CD14-positive monocyte (primary cell): Measurements from ENCODE around the gene NOP53. TPM values are rescaled to one million over a fixed set of nuclear protein-coding genes. Genes with fewer than 3 reads are reported as not detected.

ENCODE experiments used
- DNase-seq, 3 donors: peaks; one replicate each; pipeline ENCODE4 v3.0.0-alpha.2; 2011 to 2022
- H2AFZ ChIP-seq: 2 replicates; pipeline ENCODE4 v1.6.0; 2012; ENCODE audit warnings: mild to moderate bottlenecking, low read depth, low read length, inconsistent platforms; ENCODE audit not compliant: insufficient read depth, poor library complexity, severe bottlenecking
- H3K27ac ChIP-seq, 2 donors: 1 replicate in 1 of 2; 2 replicates in 1 of 2; pipeline ENCODE4 v1.5.1; 2012 to 2013; ENCODE audit warnings: low read length in 2 of 2, control low read depth in 1 of 2, inconsistent platforms in 1 of 2, low read depth in 1 of 2, mild to moderate bottlenecking in 1 of 2
- H3K27me3 ChIP-seq, 2 donors: one replicate each; pipeline versions ENCODE4 v1.6.0 to v1.6.1; 2011 to 2013; ENCODE audit warnings: low read length in 2 of 2; ENCODE audit not compliant: control insufficient read depth in 2 of 2, insufficient read depth in 2 of 2
- H3K36me3 ChIP-seq, 2 donors: replicated peaks in 1 of 2; 1 replicate in 1 of 2; 2 replicates in 1 of 2; pipeline versions ENCODE4 v1.5.1 to v1.6.1; 2012 to 2013; ENCODE audit warnings: low read length in 2 of 2, control low read depth in 1 of 2, inconsistent platforms in 1 of 2, mild to moderate bottlenecking in 1 of 2; ENCODE audit not compliant: insufficient read depth in 2 of 2, control insufficient read depth in 1 of 2
- H3K4me1 ChIP-seq, 2 donors: 1 replicate in 1 of 2; 2 replicates in 1 of 2; pipeline versions ENCODE4 v1.5.1 to v1.6.1; 2012 to 2013; ENCODE audit warnings: low read length in 2 of 2, control low read depth in 1 of 2, inconsistent platforms in 1 of 2, mild to moderate bottlenecking in 1 of 2, moderate library complexity in 1 of 2; ENCODE audit not compliant: insufficient read depth in 2 of 2, control insufficient read depth in 1 of 2
- H3K4me2 ChIP-seq: replicated peaks from 2 replicates; pipeline ENCODE3; 2012; ENCODE audit warnings: low read length, moderate library complexity, mild to moderate bottlenecking; ENCODE audit not compliant: poor library complexity, severe bottlenecking; ENCODE audit errors: extremely low read depth
- H3K4me3 ChIP-seq, 3 experiments: fragments of 200-600 bp in 1 of 3; sonication (generic) in 1 of 3; replicated peaks in 1 of 3; 1 replicate in 2 of 3; 2 replicates in 1 of 3; pipeline ENCODE4 v1.5.1; 2011 to 2013; ENCODE audit warnings: low read length in 3 of 3, mild to moderate bottlenecking in 3 of 3, control low read depth in 2 of 3, low read depth in 2 of 3, inconsistent platforms in 1 of 3, moderate library complexity in 1 of 3
- H3K79me2 ChIP-seq: 2 replicates; pipeline ENCODE4 v1.6.0; 2012; ENCODE audit warnings: mild to moderate bottlenecking, control low read depth, inconsistent platforms, low read length, moderate library complexity; ENCODE audit not compliant: insufficient read depth
- H3K9ac ChIP-seq: 2 replicates; pipeline ENCODE4 v1.6.0; 2017; ENCODE audit warnings: low read length, mild to moderate bottlenecking; ENCODE audit not compliant: insufficient read depth, poor library complexity, severe bottlenecking
- H3K9me3 ChIP-seq, 2 donors: replicated peaks in 1 of 2; 1 replicate in 1 of 2; 2 replicates in 1 of 2; pipeline versions ENCODE4 v1.5.1 to v1.6.1; 2012 to 2013; ENCODE audit warnings: low read length in 2 of 2, control low read depth in 1 of 2; ENCODE audit not compliant: control insufficient read depth in 1 of 2, insufficient read depth in 1 of 2
- H4K20me1 ChIP-seq: 2 replicates; pipeline ENCODE4 v1.6.0; 2012; ENCODE audit warnings: mild to moderate bottlenecking, low read length, control low read depth, moderate library complexity; ENCODE audit not compliant: insufficient read depth
- H3K27ac Mint-ChIP-seq, 7 donors: one replicate each; pipeline ENCODE4 v1.8.0; 2020; ENCODE audit warnings: mild to moderate bottlenecking in 7 of 7, mixed read lengths in 7 of 7, moderate library complexity in 6 of 7, inconsistent platforms in 2 of 7
- H3K27me3 Mint-ChIP-seq, 3 donors: one replicate each; pipeline ENCODE4 v1.8.0; 2021 to 2022; ENCODE audit warnings: low read depth in 3 of 3, mild to moderate bottlenecking in 3 of 3, mixed read lengths in 3 of 3, moderate library complexity in 3 of 3, inconsistent platforms in 1 of 3
- H3K36me3 Mint-ChIP-seq, 2 donors: one replicate each; pipeline ENCODE4 v1.8.0; 2020; ENCODE audit warnings: mixed read lengths in 2 of 2, inconsistent platforms in 1 of 2, mild to moderate bottlenecking in 1 of 2
- H3K4me1 Mint-ChIP-seq: one replicate; pipeline ENCODE4 v1.8.0; 2020; ENCODE audit warnings: mild to moderate bottlenecking, mixed read lengths
- H3K4me3 Mint-ChIP-seq, 2 donors: one replicate each; pipeline ENCODE4 v1.8.0; 2020; ENCODE audit warnings: mild to moderate bottlenecking in 2 of 2, mixed read lengths in 2 of 2, moderate library complexity in 1 of 2
- H3K9me3 Mint-ChIP-seq, 7 donors: one replicate each; pipeline ENCODE4 v1.8.0; 2020 to 2022; ENCODE audit warnings: mixed read lengths in 7 of 7, mild to moderate bottlenecking in 6 of 7, moderate library complexity in 6 of 7, inconsistent platforms in 2 of 7
- WGBS: methylation state at CpG from one replicate; pipeline ENCODE4 v1.1.5; 2013; ENCODE audit warnings: missing lambda C conversion rate; ENCODE audit not compliant: insufficient coverage; 5-methylcytosine and 5-hydroxymethylcytosine counted together
- intact Hi-C, 2 donors: fragments of 100-400 bp; cut with micrococcal nuclease; formaldehyde crosslinking; loops; one replicate each; pipeline versions ENCODE4 v1.15.0 to v1.15.1; 2023
- polyA plus RNA-seq, 3 donors: library from polyadenylated mRNA; depleted of rRNA in 1 of 3; unstranded in 2 of 3; stranded (reverse) in 1 of 3; fragments of 300-500 nt in 2 of 3; fragments of >200 nt in 1 of 3; fragmentation: Illumina TruSeq in 2 of 3; gene quantifications; 1 replicate in 2 of 3; 2 replicates in 1 of 3; pipeline ENCODE4 v1.2.3, GENCODE V29; 2012 to 2021
- TF ChIP-seq, protein P1 (sequence below): fragments of 200-600 bp; IDR thresholded peaks from one replicate; pipeline ENCODE4 v1.8.0; 2022; ENCODE audit warnings: antibody characterized with exemption, mild to moderate bottlenecking

NOP53 gene
- polyA plus RNA-seq, 3 donors, result 47.5 to 193 (median 70.4) TPM

DNA sequence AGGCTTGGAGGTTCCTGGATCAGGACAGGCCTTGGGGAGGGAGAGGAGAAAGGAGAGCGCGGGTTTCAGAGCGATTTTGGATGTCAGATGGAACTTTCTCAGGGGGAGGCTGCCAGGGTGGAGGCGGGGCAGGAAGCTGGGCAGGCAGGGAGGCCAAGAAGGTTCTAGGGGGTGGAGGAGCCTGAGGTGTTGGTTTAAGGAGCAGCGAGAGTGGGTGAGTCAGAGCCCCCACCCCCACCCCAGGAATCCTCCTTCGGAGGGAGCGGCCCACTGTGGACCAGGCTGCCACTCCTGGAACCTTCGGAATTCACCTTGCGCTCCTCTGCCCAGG, 15.9 kb upstream of the NOP53 start:
- intact Hi-C loops, result no loop called here
- Histone ChIP-seq H3K36me3 (no peaks in the 10 kb centered on the region), H3K9me3 (peaks cover 15 to 20% of the 10 kb centered on the region in 2 donors), H3K79me2 (no peaks in the 10 kb centered on the region), H3K4me3 (no peak overlapping the region), H2AFZ (no peak overlapping the region), H3K27me3 (peaks cover 14 to 24% of the 10 kb centered on the region in 2 donors), H3K4me1 (peaks cover 0 to 8% of the 10 kb centered on the region in 2 donors), H3K27ac (no peak overlapping the region), H3K4me2 (no peak overlapping the region), H4K20me1 (no peaks in the 10 kb centered on the region), H3K9ac (no peak overlapping the region)
- Mint-ChIP-seq H3K27me3 (peaks cover 28 to 42% (median 31%) of the 10 kb centered on the region in 3 donors), H3K4me3 (peak overlapping the region in 1 of 2 donors; percentile 89), H3K4me1 (peaks cover 10% of the 10 kb centered on the region), H3K27ac (no peak overlapping the region), H3K36me3 (no peaks in the 10 kb centered on the region), H3K9me3 (peaks cover 10 to 27% (median 12%) of the 10 kb centered on the region in 7 donors)
- WGBS, result 3% methylated on average over 8 of the region's 9 CpGs
- TF ChIP-seq, protein P1, sequence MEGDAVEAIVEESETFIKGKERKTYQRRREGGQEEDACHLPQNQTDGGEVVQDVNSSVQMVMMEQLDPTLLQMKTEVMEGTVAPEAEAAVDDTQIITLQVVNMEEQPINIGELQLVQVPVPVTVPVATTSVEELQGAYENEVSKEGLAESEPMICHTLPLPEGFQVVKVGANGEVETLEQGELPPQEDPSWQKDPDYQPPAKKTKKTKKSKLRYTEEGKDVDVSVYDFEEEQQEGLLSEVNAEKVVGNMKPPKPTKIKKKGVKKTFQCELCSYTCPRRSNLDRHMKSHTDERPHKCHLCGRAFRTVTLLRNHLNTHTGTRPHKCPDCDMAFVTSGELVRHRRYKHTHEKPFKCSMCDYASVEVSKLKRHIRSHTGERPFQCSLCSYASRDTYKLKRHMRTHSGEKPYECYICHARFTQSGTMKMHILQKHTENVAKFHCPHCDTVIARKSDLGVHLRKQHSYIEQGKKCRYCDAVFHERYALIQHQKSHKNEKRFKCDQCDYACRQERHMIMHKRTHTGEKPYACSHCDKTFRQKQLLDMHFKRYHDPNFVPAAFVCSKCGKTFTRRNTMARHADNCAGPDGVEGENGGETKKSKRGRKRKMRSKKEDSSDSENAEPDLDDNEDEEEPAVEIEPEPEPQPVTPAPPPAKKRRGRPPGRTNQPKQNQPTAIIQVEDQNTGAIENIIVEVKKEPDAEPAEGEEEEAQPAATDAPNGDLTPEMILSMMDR, result no peak
- no peak for DNase-seq

DNA sequence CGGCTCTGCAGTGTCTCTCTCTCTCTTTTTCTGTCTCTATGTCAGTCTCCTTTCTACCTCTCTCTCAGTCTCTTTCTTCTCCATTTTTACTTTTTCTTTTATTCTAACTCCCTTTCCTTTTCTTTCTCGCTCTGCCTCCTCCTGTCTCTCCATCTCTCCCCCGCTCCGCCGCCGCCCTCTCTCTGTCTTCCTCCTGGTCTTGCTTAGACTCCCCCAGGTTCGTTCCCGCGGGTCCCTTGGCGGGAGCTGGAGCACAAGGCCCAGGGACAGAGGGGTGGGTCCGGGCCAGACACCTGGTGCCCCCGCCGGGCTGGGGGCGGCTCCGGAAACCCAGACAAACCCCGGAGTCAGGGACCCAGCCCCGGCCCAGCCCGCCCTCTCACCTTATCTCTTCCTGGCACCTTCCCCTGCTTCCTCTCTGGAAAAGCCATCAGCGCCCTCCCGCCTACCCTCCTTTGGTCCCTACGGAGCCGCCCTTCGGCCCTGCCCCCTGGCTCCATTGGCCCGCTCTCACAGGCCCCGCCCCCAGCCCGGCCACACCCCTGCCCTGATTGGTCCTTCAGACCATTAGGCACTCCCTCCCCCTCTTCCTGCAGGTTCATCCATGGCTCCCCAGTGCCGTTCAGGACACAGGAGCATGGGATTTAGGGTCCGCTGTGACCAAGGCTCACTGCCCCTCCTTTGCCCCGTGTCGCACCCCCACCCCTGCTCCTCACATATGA, 15.4 kb upstream of the NOP53 start:
- Histone ChIP-seq H3K4me3 (no peak overlapping the region), H3K79me2 (no peaks in the 10 kb centered on the region), H3K9me3 (peaks cover 15 to 20% of the 10 kb centered on the region in 2 donors), H3K27me3 (peaks cover 14 to 24% of the 10 kb centered on the region in 2 donors), H4K20me1 (no peaks in the 10 kb centered on the region), H3K9ac (no peak overlapping the region), H3K4me2 (no peak overlapping the region), H2AFZ (no peak overlapping the region), H3K36me3 (no peaks in the 10 kb centered on the region), H3K4me1 (peaks cover 0 to 8% of the 10 kb centered on the region in 2 donors), H3K27ac (no peak overlapping the region)
- H3K36me3 Mint-ChIP-seq, result no peaks in the 10 kb centered on the region
- H3K9me3 Mint-ChIP-seq, result peaks cover 10 to 27% (median 12%) of the 10 kb centered on the region in 7 donors
- peaks cover 10% of the 10 kb centered on the region for H3K4me1 Mint-ChIP-seq
- TF ChIP-seq, protein P1, result no peak
- H3K27me3 Mint-ChIP-seq, result peaks cover 28 to 42% (median 32%) of the 10 kb centered on the region in 3 donors
- no peak for DNase-seq
- WGBS, result 6% methylated on average over 30 of the region's 30 CpGs
- intact Hi-C loops, result no loop called here
- peak overlapping the region in 1 of 2 donors; percentile 89 for H3K4me3 Mint-ChIP-seq
- H3K27ac Mint-ChIP-seq, result no peak overlapping the region
